PFSK-1 (cell line): Measurements from ENCODE around the gene SETBP1.

Experiments used
- POLR2AphosphoS5 ChIP-seq: IDR thresholded peaks from 2 replicates; pipeline ENCODE4 v1.6.1; 2012; ENCODE audit warnings: low read depth, mild to moderate bottlenecking, control low read depth, low read length, moderate library complexity
- TAF1 ChIP-seq: IDR thresholded peaks from 2 replicates; pipeline ENCODE4 v1.6.1; 2012; ENCODE audit warnings: low read length, control low read depth, borderline replicate concordance; ENCODE audit not compliant: insufficient read depth
- TF ChIP-seq, protein P1 (sequence below), 2 experiments: IDR thresholded peaks; 2 replicates each; pipeline versions ENCODE4 v1.6.1 to v1.8.0; 2011 to 2012; ENCODE audit warnings: low read depth in 2 of 2, low read length in 2 of 2, control low read depth in 1 of 2, inconsistent platforms in 1 of 2, mild to moderate bottlenecking in 1 of 2, moderate library complexity in 1 of 2; ENCODE audit not compliant: insufficient read depth in 1 of 2

DNA sequence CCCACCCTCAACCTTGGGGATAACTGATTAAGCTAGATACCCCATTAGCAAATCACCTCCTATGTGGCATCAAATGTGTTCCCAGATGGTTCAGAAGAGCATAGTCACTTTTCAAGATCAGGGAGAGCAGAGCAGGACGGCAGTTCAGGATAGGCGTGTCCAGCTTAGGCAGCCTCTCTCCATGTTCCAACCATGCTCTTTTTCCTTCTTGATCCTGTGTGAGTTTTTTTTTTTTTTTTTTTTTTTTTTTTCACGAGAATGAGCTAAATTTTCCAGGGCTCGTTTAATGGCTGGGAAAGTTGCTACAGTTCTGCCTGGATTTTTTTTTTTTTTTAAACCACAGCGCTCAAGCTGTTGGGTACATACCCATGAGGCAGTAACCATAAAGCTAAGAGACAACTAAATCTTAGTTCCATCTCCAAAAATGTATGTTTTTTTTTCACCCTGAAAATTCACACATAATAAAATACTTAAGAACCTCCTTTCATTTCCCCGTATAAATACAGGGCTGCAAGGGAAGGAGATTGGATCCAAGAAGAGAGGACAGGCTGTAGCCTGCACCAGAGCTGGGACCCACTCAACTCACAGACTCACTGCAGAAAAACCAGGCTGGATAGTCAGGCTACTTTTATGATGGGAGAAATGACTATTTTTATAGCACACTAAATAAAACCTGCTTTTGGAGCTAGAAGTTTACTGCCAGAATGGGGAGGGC, 244.3 kb downstream of the SETBP1 start:
- no peak for TF ChIP-seq TAF1
- TF ChIP-seq, protein P1, sequence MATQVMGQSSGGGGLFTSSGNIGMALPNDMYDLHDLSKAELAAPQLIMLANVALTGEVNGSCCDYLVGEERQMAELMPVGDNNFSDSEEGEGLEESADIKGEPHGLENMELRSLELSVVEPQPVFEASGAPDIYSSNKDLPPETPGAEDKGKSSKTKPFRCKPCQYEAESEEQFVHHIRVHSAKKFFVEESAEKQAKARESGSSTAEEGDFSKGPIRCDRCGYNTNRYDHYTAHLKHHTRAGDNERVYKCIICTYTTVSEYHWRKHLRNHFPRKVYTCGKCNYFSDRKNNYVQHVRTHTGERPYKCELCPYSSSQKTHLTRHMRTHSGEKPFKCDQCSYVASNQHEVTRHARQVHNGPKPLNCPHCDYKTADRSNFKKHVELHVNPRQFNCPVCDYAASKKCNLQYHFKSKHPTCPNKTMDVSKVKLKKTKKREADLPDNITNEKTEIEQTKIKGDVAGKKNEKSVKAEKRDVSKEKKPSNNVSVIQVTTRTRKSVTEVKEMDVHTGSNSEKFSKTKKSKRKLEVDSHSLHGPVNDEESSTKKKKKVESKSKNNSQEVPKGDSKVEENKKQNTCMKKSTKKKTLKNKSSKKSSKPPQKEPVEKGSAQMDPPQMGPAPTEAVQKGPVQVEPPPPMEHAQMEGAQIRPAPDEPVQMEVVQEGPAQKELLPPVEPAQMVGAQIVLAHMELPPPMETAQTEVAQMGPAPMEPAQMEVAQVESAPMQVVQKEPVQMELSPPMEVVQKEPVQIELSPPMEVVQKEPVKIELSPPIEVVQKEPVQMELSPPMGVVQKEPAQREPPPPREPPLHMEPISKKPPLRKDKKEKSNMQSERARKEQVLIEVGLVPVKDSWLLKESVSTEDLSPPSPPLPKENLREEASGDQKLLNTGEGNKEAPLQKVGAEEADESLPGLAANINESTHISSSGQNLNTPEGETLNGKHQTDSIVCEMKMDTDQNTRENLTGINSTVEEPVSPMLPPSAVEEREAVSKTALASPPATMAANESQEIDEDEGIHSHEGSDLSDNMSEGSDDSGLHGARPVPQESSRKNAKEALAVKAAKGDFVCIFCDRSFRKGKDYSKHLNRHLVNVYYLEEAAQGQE (IDR thresholded peaks at IDR 0.05; ENCODE audit: insufficient read depth in 1 of 2, low read depth in 2 of 2, low read length in 2 of 2) = no peak
- TF ChIP-seq POLR2AphosphoS5 = no peak
